GM12875 (cell line): ENCODE measurements around the gene OGFOD2.

Experiments used
- H3K4me3 ChIP-seq: one replicate; pipeline ENCODE4 v1.5.1; 2011; ENCODE audit warnings: low read depth, low read length, control low read depth
- TF ChIP-seq, protein P1 (sequence below): IDR thresholded peaks from 2 replicates; pipeline ENCODE4 v1.5.1; 2011; ENCODE audit warnings: low read depth, mild to moderate bottlenecking, control low read depth, inconsistent platforms, low read length, moderate library complexity, borderline replicate concordance; ENCODE audit not compliant: insufficient read depth

OGFOD2 gene

DNA sequence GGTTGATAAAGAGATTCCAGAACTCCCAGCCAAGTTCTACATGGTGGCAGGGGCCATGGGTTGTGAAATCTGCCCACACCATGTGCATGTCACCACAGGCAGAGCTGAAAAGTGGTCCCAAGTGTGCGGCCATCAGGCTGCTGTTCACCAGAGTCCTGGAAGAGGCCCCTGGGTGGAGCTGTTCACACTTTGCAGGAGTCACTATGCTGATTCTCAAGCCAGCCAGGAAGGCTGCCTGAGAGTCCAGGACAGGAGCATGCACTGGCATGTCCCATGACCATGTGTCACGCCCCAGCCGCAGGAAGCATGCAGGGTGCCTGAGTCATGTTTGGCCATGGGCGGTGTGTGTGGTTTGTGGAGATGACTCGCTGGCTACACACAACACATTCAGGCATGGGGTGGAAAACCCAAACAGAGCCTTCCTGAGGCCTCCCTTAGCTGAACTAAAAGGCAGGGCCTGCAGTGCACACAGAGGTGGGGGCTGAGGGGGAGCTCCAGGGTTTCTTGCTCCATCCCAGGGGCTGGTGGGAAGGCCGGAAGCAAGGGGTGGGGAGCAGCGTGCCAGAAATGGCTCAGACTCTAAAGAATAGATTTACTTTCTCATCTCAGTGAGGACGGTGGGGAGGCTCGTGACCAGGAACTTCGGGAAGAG, 28.2 kb upstream of the OGFOD2 start:
- TF ChIP-seq, protein P1, sequence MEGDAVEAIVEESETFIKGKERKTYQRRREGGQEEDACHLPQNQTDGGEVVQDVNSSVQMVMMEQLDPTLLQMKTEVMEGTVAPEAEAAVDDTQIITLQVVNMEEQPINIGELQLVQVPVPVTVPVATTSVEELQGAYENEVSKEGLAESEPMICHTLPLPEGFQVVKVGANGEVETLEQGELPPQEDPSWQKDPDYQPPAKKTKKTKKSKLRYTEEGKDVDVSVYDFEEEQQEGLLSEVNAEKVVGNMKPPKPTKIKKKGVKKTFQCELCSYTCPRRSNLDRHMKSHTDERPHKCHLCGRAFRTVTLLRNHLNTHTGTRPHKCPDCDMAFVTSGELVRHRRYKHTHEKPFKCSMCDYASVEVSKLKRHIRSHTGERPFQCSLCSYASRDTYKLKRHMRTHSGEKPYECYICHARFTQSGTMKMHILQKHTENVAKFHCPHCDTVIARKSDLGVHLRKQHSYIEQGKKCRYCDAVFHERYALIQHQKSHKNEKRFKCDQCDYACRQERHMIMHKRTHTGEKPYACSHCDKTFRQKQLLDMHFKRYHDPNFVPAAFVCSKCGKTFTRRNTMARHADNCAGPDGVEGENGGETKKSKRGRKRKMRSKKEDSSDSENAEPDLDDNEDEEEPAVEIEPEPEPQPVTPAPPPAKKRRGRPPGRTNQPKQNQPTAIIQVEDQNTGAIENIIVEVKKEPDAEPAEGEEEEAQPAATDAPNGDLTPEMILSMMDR, result peak; percentile 23; the same call in 1 of the 2 replicates
- H3K4me3 ChIP-seq, result no peak overlapping the region

- no peak overlapping the region for H3K4me3 ChIP-seq
- TF ChIP-seq, protein P1, result no peak
Measured at GRCh38 chr12:122947352-122947792, 27.7 kb upstream of the OGFOD2 start.

- no peak overlapping the region for H3K4me3 ChIP-seq
- TF ChIP-seq, protein P1, result no peak
Measured at GRCh38 chr12:122948605-122949004, 26.4 kb upstream of the OGFOD2 start.

GRCh38 chr12:122949405-122949804, 25.6 kb upstream of the OGFOD2 start:
- H3K4me3 ChIP-seq, result no peak overlapping the region
- TF ChIP-seq, protein P1, result no peak

DNA sequence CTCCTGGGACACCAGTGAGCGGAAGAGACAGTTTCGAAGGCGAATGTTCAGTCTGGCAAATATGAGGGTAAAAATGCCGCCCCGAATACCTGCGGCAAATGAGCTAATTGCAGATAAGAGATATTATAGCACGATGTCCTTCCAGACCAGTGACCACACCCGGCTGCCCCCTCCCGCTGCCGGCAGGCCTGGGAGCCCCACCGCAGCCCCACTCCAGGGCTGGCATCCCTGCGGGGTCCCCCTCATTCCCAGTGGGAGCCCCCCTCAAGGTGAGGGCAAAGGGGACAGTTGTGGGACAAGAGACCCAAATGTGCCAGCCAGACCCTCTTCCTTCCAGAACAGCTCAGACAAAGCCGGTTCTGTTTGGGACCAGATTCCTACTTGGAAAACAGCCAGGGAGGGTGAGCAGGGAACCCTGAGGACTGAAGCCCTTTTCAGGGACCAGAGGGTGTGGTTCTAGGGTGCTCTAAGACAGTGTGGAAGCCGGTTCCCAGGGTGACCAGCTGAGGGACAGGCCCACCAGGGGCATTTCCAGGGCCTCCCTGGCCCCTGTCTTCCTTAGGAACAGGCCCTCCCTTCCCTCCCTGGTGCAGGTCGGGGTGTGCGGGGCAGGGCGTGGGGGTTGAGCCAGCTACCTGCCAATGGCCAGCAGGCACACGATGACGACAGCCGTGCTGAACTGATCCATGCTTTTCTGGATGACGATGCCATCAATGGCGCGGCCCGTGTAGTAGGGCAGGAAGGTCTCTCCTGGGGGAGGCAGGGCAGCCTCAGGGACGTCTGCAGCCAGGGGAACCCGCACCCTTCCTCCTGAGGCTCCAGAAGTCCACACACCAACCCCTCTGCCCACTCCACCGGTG, 25.0 kb upstream of the OGFOD2 start:
- H3K4me3 ChIP-seq, result no peak overlapping the region
- TF ChIP-seq, protein P1, result no peak

DNA sequence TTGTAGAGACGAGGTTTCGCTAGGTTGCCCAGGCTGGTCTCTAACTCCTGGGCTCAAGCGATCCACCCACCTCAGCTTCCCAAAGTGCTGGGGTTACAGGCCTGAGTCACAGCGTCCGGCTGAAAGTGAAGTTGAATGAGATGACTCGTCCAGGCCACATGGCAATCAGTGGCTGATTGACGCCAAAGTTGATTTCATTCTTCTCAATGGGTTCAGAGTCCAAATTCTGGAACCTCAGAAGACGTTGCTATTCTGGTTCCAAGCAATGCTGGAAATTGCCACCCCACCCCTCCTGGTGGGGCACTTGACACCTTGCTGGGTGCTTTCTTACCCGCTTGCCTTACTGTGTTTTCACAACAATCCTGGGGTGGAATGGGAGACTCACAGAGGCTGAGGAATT, 23.6 kb upstream of the OGFOD2 start:
- TF ChIP-seq, protein P1, result no peak
- H3K4me3 ChIP-seq, result no peak overlapping the region
